Upper lobe of left lung (tissue), 6 donors: ENCODE measurements around the gene RAPGEF2. TPM values are rescaled to one million over a fixed set of nuclear protein-coding genes. Genes with fewer than 3 reads are reported as not detected.
"Not testable (repeated sequence)": the region's sequence is repeated elsewhere in the genome, so short reads cannot be mapped to it uniquely, and the experiment has no call there.

Experiments
- ATAC-seq, 2 donors: fragments of 200-7000 bp; cut with Tn5 transposase; one replicate each; pipeline ENCODE4 v1.9.1; 2022; ENCODE audit warnings: mild to moderate bottlenecking in 2 of 2, moderate library complexity in 2 of 2; ENCODE audit not compliant: low FRiP score in 2 of 2
- DNase-seq, 2 donors: peaks; one replicate each; pipeline ENCODE4 v3.0.0-alpha.2; 2019 to 2020
- H3K27ac ChIP-seq, 4 donors: fragments of 200-600 bp; sonication (generic); one replicate each; pipeline ENCODE4 v1.5.1; 2016 to 2019
- H3K27me3 ChIP-seq, 4 donors: fragments of 200-600 bp; sonication (generic); one replicate each; pipeline ENCODE4 v1.5.1; 2017 to 2019
- H3K36me3 ChIP-seq, 4 donors: fragments of 200-600 bp; sonication (generic); one replicate each; pipeline ENCODE4 v1.5.1; 2016 to 2019
- H3K4me1 ChIP-seq, 4 donors: fragments of 200-600 bp; sonication (generic); one replicate each; pipeline ENCODE4 v1.5.1; 2018 to 2019
- H3K4me3 ChIP-seq, 4 donors: fragments of 200-600 bp; sonication (generic); one replicate each; pipeline ENCODE4 v1.5.1; 2017 to 2019; ENCODE audit warnings: mild to moderate bottlenecking in 2 of 4, moderate library complexity in 1 of 4
- H3K9me3 ChIP-seq, 4 donors: fragments of 200-600 bp; sonication (generic); one replicate each; pipeline ENCODE4 v1.5.1; 2018 to 2019
- CTCF ChIP-seq, 6 experiments: fragments of 450-650 bp in 4 of 6; fragments of 200-600 bp in 2 of 6; sonication (generic) in 2 of 6; IDR thresholded peaks; one replicate each; pipeline ENCODE4 v1.5.1; 2016 to 2019; ENCODE audit warnings: antibody characterized with exemption in 6 of 6
- EP300 ChIP-seq, 4 donors: sonication (generic); formaldehyde crosslinking; IDR thresholded peaks; one replicate each; pipeline ENCODE4 v1.5.1; 2017; ENCODE audit warnings: antibody characterized with exemption in 4 of 4, control low read depth in 2 of 4
- POLR2A ChIP-seq, 4 donors: fragments of 450-650 bp; IDR thresholded peaks; one replicate each; pipeline ENCODE4 v1.5.1; 2016 to 2017; ENCODE audit warnings: antibody characterized with exemption in 4 of 4, mild to moderate bottlenecking in 2 of 4
- POLR2AphosphoS5 ChIP-seq, 2 donors: sonication (generic); formaldehyde crosslinking; IDR thresholded peaks; one replicate each; pipeline ENCODE4 v1.5.1; 2017; ENCODE audit warnings: antibody characterized with exemption in 2 of 2
- WGBS, 2 donors: methylation state at CpG; one replicate each; pipeline ENCODE4 v1.1.5; 2017 to 2018; 5-methylcytosine and 5-hydroxymethylcytosine counted together
- total RNA-seq, 6 donors: library from RNA; depleted of rRNA in 4 of 6; stranded (reverse); fragments of >200 nt in 4 of 6; gene quantifications; one replicate each; pipeline versions ENCODE4 v1.1.0 to v1.2.1, GENCODE V29; 2016 to 2021
- donor health status: DM: no; HTN: no; CAD: no; lungs with moderate emphysema.
- donor health status: DM: no; HTN: yes; CAD: no; lungs with severe emphysema.

Gene RAPGEF2
- total RNA-seq, 6 donors from 2014 or later = 53.3 to 122 (median 66.3) TPM

GRCh38 chr4:159370286-159370685 lies 267.4 kb downstream of the RAPGEF2 start:
- TF ChIP-seq POLR2A (IDR thresholded peaks at IDR 0.05) = no peak
- no peak for DNase-seq
- Histone ChIP-seq H3K36me3 (no peaks in the 10 kb centered on the region), H3K4me1 (peaks cover 0 to 8% (median 3%) of the 10 kb centered on the region in 4 donors), H3K9me3 (no peaks in the 10 kb centered on the region), H3K27ac (no peak overlapping the region), H3K27me3 (no peaks in the 10 kb centered on the region), H3K4me3 (no peak overlapping the region)
- ATAC-seq = no peak
- 82 to 85% methylated on average over 1 of the region's 1 CpG for WGBS, 2 donors

- no peak for DNase-seq
These were observed 272.1 kb downstream of the RAPGEF2 start for GRCh38 chr4:159374749-159375530.

GRCh38 chr4:159376289-159376688 lies 273.4 kb downstream of the RAPGEF2 start:
- DNase-seq (no peak), ATAC-seq (no peak)
- Histone ChIP-seq H3K4me3 (no peak overlapping the region), H3K27me3 (no peaks in the 10 kb centered on the region), H3K9me3 (no peaks in the 10 kb centered on the region), H3K4me1 (no peaks in the 10 kb centered on the region), H3K36me3 (no peaks in the 10 kb centered on the region), H3K27ac (no peak overlapping the region)
- 91 to 96% methylated on average over 5 of the region's 5 CpGs for WGBS, 2 donors
- no peak for TF ChIP-seq POLR2A (IDR thresholded peaks at IDR 0.05)
- TF ChIP-seq EP300 (IDR thresholded peaks at IDR 0.05) = no peak
- no peak for TF ChIP-seq CTCF (IDR thresholded peaks at IDR 0.05)
- TF ChIP-seq POLR2AphosphoS5 (IDR thresholded peaks at IDR 0.05) = no peak

More at GRCh38 chr4:159374749-159375530, 272.1 kb downstream of the RAPGEF2 start:
- Histone ChIP-seq H3K9me3 (no peaks in the 10 kb centered on the region), H3K4me3 (no peak overlapping the region), H3K27ac (no peak overlapping the region), H3K27me3 (no peaks in the 10 kb centered on the region), H3K4me1 (no peaks in the 10 kb centered on the region), H3K36me3 (no peaks in the 10 kb centered on the region)
- TF ChIP-seq POLR2AphosphoS5 (IDR thresholded peaks at IDR 0.05) (no peak), POLR2A (IDR thresholded peaks at IDR 0.05) (no peak), EP300 (IDR thresholded peaks at IDR 0.05) (no peak), CTCF (IDR thresholded peaks at IDR 0.05) (no peak)
- WGBS, 2 donors = 74 to 84% methylated on average over 3 of the region's 3 CpGs
- ATAC-seq = no peak

GRCh38 chr4:159378056-159378616 lies 275.3 kb downstream of the RAPGEF2 start:
- peak in 1 of 2 donors; percentile 79 for DNase-seq
- no peaks in the 10 kb centered on the region for H3K9me3 ChIP-seq
- WGBS, 2 donors = 97 to 100% methylated on average over 6 to 28 of the region's 28 CpGs
- TF ChIP-seq CTCF (IDR thresholded peaks at IDR 0.05) (no peak), EP300 (IDR thresholded peaks at IDR 0.05) (no peak), POLR2A (IDR thresholded peaks at IDR 0.05) (no peak), POLR2AphosphoS5 (IDR thresholded peaks at IDR 0.05) (no peak)
- no peak for ATAC-seq
- no peak overlapping the region for H3K4me3 ChIP-seq
- no peaks in the 10 kb centered on the region for H3K36me3 ChIP-seq
- no peak overlapping the region for H3K27ac ChIP-seq
- H3K27me3 ChIP-seq = no peaks in the 10 kb centered on the region
- peaks cover 0 to 4% (median 0%) of the 10 kb centered on the region in 4 donors for H3K4me1 ChIP-seq

DNA sequence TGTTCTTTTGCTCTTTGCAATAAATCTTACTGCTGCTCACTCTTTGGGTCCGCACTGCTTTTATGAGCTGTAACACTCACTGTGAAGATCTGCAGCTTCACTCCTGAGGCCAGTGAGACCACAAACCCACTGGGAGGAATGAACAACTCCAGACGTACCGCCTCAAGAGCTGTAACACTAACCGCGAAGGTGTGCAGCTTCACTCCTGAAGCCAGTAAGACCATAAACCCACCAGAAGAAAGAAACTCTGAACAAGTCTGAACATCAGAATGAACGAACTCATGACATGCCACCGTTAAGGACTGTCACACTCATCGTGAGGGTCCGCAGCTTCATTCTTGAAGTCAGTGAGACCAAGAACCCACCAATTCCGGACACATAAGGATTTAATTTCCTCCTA lies 276.2 kb downstream of the RAPGEF2 start:
- not testable (repeated sequence) for H3K4me3 ChIP-seq, H3K4me1 ChIP-seq, H3K36me3 ChIP-seq, ATAC-seq, H3K9me3 ChIP-seq, DNase-seq, H3K27me3 ChIP-seq, H3K27ac ChIP-seq
- 94 to 96% methylated on average over 10 of the region's 10 CpGs for WGBS, 2 donors
